Duodenal mucosa (tissue), 2 donors: ENCODE measurements around the gene OR5H2.

Experiments used
- H3K27ac ChIP-seq: one replicate; pipeline ENCODE4 v1.7.0; 2013; ENCODE audit warnings: low read depth, low read length
- H3K27me3 ChIP-seq, 2 donors: one replicate each; pipeline ENCODE4 v1.7.0; 2013; ENCODE audit warnings: low read length in 2 of 2, control low read depth in 1 of 2; ENCODE audit not compliant: insufficient read depth in 2 of 2, control insufficient read depth in 1 of 2
- H3K36me3 ChIP-seq, 2 donors: one replicate each; pipeline ENCODE4 v1.7.0; 2013; ENCODE audit warnings: low read length in 2 of 2, control low read depth in 1 of 2; ENCODE audit not compliant: insufficient read depth in 2 of 2, control insufficient read depth in 1 of 2
- H3K4me1 ChIP-seq, 2 donors: one replicate each; pipeline ENCODE4 v1.7.0; 2013; ENCODE audit warnings: low read length in 2 of 2, control low read depth in 1 of 2; ENCODE audit not compliant: insufficient read depth in 2 of 2, control insufficient read depth in 1 of 2
- H3K4me3 ChIP-seq, 2 donors: one replicate each; pipeline ENCODE4 v1.7.0; 2013; ENCODE audit warnings: low read length in 2 of 2, low read depth in 1 of 2
- H3K9ac ChIP-seq, 2 donors: one replicate each; pipeline ENCODE4 v1.7.0; 2013; ENCODE audit warnings: low read length in 2 of 2, low read depth in 1 of 2
- H3K9me3 ChIP-seq, 2 donors: one replicate each; pipeline ENCODE4 v1.7.0; 2013; ENCODE audit warnings: low read length in 2 of 2, control low read depth in 1 of 2; ENCODE audit not compliant: control insufficient read depth in 1 of 2

OR5H2 gene

DNA sequence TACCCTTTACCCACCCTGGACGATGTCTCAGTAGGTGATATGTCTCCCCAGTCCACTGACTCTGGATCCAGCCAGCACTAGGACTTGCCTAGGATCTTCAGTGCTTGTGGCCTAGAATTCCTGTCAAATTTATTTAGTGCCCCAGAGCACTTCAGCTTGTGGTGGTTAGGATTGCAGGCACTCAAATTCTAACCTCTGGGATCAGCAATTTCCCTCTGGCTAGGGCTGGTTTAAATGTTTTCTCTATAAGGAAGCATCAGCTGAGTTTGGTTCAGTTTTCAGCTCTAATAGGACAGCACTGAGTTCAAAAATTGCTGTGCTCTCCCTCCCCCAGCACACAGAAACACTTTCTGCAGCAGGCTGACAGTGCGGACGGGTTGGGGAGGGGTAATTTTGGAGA lies 10.2 kb upstream of the OR5H2 start:
- Histone ChIP-seq H3K27ac (no peak overlapping the region), H3K27me3 (no peaks in the 10 kb centered on the region), H3K4me3 (no peak overlapping the region), H3K9me3 (peaks cover 0 to 9% of the 10 kb centered on the region in 2 donors), H3K4me1 (no peaks in the 10 kb centered on the region), H3K9ac (no peak overlapping the region), H3K36me3 (no peaks in the 10 kb centered on the region)

DNA sequence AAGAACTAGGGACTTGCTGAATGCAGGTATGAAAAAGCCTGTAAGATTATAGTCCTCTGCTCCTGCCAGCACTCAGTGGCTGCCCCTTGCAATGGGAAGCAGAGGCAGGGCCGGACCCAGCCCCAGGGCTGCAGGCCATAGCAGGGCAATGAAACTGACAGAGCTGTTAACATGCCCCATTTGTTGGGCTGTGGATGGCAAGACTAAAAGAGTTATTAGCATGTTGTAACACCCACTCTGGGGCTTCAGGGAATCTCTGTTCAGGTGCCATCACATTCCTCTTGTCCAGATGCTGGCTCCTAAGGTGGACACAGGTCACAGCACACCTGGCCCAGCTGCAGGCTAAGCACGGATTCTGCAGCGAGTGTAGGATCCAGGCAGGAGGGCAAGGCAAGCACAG lies 7.4 kb upstream of the OR5H2 start:
- Histone ChIP-seq H3K9me3 (peaks cover 0 to 9% of the 10 kb centered on the region in 2 donors), H3K27me3 (no peaks in the 10 kb centered on the region), H3K36me3 (no peaks in the 10 kb centered on the region), H3K27ac (no peak overlapping the region), H3K9ac (no peak overlapping the region), H3K4me3 (no peak overlapping the region), H3K4me1 (no peaks in the 10 kb centered on the region)

DNA sequence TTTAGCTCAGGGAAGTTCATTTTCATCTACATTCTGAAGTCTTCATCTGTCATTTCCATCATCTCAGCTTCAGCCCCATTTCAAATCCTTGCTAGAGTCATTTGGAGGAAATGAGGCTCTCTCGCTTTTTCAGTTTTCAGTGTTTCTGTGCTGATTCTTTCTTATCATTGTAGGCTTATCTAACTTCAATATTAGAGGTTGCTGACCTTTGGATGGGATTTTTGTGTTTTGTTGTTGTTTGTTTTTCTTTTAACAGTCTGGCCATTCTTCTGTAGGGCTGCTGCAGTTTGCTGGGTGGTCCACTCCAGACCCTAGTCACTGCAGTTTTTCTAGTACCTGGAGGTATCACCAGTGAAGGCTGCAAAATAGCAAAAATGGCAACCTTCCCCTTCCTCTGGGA lies 8.6 kb downstream of the OR5H2 start:
- Histone ChIP-seq H3K4me3 (no peak overlapping the region), H3K9ac (no peak overlapping the region), H3K4me1 (no peaks in the 10 kb centered on the region), H3K27ac (no peak overlapping the region), H3K36me3 (no peaks in the 10 kb centered on the region), H3K27me3 (no peaks in the 10 kb centered on the region), H3K9me3 (no peaks in the 10 kb centered on the region)

DNA sequence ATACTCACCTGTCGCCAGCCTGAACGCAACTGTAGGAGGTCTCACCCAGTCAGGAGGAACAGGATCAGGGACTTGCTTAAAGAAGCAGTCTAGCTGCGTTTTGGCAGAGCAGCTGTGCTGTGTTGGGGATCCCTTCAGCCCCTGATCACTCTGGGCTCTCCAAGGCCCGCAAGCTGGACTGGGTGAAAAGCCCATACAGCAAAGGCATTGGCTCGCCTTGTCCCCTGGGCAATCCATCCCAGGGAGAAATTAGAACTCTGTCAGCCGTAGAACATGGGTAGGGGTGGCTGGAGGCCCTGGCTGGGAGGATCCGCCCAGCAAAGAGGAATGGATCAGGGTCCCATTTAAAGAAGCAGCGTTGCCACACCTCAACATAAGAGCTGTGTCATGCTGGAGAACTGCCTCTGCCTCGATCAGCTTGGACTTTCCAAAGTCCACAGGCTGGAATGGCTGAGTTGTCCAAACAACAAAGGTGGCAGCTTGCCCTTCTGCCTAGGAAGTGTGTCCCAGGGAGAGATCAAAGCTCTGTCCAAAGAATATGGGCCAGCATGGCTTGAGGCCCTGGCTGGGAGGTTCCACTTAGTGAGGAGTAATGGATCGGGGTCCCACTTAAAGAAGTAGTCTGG lies 9.1 kb downstream of the OR5H2 start:
- no peak overlapping the region for H3K4me3 ChIP-seq

DNA sequence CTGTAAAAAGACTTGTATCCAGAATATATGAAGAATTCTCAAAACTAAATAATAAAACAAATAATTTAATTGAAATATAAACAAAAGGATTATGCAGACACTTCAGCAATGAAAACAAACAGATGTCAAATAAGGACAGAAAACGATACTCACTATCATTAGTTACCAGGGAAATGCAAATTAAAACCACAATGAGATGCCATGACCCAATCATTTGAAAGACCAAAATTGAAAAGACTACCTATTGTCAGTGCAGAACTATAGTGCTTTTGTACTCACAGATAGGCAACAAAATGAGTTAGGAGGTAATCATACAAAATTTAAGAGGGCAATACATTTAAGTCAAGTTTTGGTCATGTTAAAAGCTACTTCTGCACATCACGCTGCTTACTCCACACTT lies 39.8 kb downstream of the OR5H2 start:
- H3K27ac ChIP-seq, result no peak overlapping the region
- no peaks in the 10 kb centered on the region for H3K4me1 ChIP-seq
- no peak overlapping the region for H3K9ac ChIP-seq
- H3K36me3 ChIP-seq, result no peaks in the 10 kb centered on the region
- H3K9me3 ChIP-seq, result no peaks in the 10 kb centered on the region
- no peak overlapping the region for H3K4me3 ChIP-seq
- no peaks in the 10 kb centered on the region for H3K27me3 ChIP-seq

More for the DNA sequence above, 9.1 kb downstream of the OR5H2 start:
- Histone ChIP-seq H3K4me1 (no peaks in the 10 kb centered on the region), H3K27me3 (no peaks in the 10 kb centered on the region), H3K27ac (no peak overlapping the region), H3K9ac (no peak overlapping the region), H3K36me3 (no peaks in the 10 kb centered on the region), H3K9me3 (no peaks in the 10 kb centered on the region)

DNA sequence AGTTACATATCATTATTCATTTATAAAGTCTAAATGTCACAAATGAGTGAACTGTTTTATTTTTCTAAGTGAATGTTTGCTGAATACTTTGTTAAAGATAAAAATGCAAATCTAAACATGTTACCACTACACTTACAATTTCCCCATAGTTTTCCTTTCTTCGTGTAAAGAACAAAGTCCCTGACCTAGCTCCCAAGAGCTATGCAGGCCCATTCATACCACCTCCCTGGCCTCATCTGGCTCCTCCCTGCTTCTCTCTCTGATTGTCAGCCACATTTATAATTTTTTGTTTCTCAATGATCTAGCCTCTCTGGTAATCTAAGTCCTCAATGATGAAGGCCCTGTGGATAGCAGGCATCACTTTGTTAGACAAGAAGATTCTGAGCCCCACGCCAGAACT lies 40.4 kb downstream of the OR5H2 start:
- Histone ChIP-seq H3K9me3 (no peaks in the 10 kb centered on the region), H3K4me1 (no peaks in the 10 kb centered on the region), H3K27me3 (no peaks in the 10 kb centered on the region), H3K4me3 (no peak overlapping the region), H3K36me3 (no peaks in the 10 kb centered on the region), H3K27ac (no peak overlapping the region), H3K9ac (no peak overlapping the region)

DNA sequence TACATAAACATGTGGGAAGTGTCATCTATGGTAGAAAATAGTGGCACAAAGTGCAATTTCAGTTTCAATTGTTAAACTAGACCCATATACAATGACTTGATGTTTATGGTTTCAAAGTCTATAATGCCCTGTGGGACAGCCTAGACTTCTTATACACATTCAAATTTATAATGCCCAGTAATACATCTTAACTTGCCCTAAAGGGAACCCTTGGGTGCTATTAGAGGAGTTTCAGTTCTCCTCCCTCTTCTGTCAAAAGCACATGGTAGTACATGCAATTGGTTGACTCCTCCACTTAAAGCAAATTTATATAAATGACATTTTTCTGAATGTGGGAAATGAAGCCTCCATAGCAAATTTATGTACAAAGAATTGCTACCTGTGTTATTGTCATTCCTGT lies 41.1 kb downstream of the OR5H2 start:
- no peaks in the 10 kb centered on the region for H3K27me3 ChIP-seq
- H3K9me3 ChIP-seq, result no peaks in the 10 kb centered on the region
- H3K4me1 ChIP-seq, result no peaks in the 10 kb centered on the region
- no peaks in the 10 kb centered on the region for H3K36me3 ChIP-seq
- H3K9ac ChIP-seq, result no peak overlapping the region
- no peak overlapping the region for H3K27ac ChIP-seq
- H3K4me3 ChIP-seq, result no peak overlapping the region

DNA sequence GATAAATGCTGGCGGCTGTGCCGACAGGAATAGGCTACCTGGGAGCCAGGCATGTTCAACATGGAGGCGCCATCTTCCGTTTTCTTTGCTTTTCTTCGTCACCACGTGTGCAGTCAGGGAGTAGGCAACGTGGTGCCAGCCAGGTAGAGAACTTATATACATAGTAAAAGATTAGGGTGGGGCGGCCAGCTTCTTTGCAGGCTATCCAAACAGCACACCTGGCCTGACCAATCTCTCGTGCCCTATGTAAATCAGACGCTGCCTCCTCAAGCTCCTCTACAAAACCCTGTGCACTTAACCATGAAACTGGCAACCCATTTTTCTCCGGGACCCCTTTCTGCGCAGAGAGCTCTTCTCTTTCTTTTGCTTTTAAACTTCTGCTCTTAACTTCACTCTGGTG lies 42.8 kb downstream of the OR5H2 start:
- H3K27ac ChIP-seq, result no peak overlapping the region
- H3K4me1 ChIP-seq, result no peaks in the 10 kb centered on the region
- no peaks in the 10 kb centered on the region for H3K9me3 ChIP-seq
- H3K4me3 ChIP-seq, result no peak overlapping the region
- no peak overlapping the region for H3K9ac ChIP-seq
- no peaks in the 10 kb centered on the region for H3K27me3 ChIP-seq
- H3K36me3 ChIP-seq, result no peaks in the 10 kb centered on the region

DNA sequence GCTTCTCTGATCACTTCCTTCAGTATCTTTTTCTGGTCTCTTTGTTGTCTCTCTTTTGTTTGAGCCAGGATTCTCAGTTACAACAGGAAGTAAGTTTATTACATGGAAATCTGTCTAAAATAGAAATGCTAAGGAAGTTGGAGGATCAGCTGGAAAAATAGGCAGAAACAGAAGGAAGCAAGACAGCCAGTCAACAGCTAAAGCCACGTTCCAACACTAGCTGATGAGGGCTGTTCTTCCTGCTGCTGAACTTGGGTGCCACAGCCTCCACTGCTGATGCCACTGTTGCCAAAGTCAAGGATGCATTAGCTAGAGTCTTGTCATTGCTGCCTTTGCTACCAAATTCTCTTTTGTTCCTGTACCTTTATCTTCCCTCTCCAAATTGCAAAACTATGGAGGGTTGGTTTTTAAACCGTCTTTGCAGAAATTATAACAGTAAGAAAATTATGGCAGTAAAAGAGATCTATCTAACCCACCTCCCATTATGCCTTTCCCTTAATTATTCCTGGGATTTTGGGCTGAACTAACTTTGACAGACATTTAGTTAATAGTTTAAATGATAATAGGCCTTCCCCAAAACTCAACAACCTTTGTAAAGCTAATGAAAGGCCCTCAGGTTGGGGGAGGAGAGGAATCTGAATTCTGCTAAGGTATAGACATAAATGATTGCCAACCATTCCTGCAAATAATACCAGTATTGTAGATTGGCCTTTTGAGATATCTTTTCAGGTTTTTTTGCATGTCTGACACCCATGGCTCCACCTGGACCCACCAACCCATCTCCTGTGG lies 44.0 kb downstream of the OR5H2 start:
- no peaks in the 10 kb centered on the region for H3K36me3 ChIP-seq
- H3K27ac ChIP-seq, result no peak overlapping the region
- no peaks in the 10 kb centered on the region for H3K9me3 ChIP-seq
- no peak overlapping the region for H3K9ac ChIP-seq
- no peak overlapping the region for H3K4me3 ChIP-seq
- no peaks in the 10 kb centered on the region for H3K27me3 ChIP-seq
- H3K4me1 ChIP-seq, result no peaks in the 10 kb centered on the region

DNA sequence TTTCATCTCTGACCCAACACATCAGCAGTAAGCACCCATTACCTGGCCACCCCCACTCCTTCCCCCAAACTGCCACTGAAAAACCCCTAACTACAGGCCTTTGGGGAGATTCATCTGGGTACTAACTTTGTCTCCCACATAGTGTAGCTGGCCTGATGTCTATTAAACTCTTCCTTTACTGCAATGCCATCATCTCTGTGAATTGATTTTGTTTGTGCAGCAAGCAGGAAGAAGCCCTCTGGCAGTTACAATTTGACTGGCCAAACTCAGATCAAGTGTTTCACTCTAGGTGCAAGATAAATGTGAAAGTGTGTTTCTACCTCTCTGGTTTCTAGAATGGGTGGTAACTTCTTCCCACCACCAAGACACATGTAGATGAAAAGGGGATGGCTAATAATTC lies 44.6 kb downstream of the OR5H2 start:
- no peaks in the 10 kb centered on the region for H3K27me3 ChIP-seq
- no peaks in the 10 kb centered on the region for H3K9me3 ChIP-seq
- H3K4me1 ChIP-seq, result no peaks in the 10 kb centered on the region
- no peak overlapping the region for H3K27ac ChIP-seq
- no peaks in the 10 kb centered on the region for H3K36me3 ChIP-seq
- H3K9ac ChIP-seq, result no peak overlapping the region
- no peak overlapping the region for H3K4me3 ChIP-seq
